Mucosa of stomach (tissue), 1 donor: ENCODE measurements around the gene ZNF177.
"Not testable (repeated sequence)": the region's sequence is repeated elsewhere in the genome, so short reads cannot be mapped to it uniquely, and the experiment has no call there.

Source experiments
- H3K27me3 ChIP-seq: one replicate; pipeline ENCODE4 v1.7.0; 2013; ENCODE audit warnings: mild to moderate bottlenecking, low read length; ENCODE audit not compliant: control insufficient read depth, insufficient read depth
- H3K36me3 ChIP-seq: one replicate; pipeline ENCODE4 v1.7.0; 2013; ENCODE audit warnings: low read length; ENCODE audit not compliant: control insufficient read depth, insufficient read depth
- H3K4me1 ChIP-seq: one replicate; pipeline ENCODE4 v1.7.0; 2013; ENCODE audit warnings: mild to moderate bottlenecking, low read length; ENCODE audit not compliant: control insufficient read depth, insufficient read depth
- H3K4me3 ChIP-seq: one replicate; pipeline ENCODE4 v1.7.0; 2013; ENCODE audit warnings: low read length
- H3K9ac ChIP-seq: one replicate; pipeline ENCODE4 v1.7.0; 2013; ENCODE audit warnings: mild to moderate bottlenecking, low read length, moderate library complexity
- H3K9me3 ChIP-seq: one replicate; pipeline ENCODE4 v1.7.0; 2013; ENCODE audit warnings: mild to moderate bottlenecking, low read length, moderate library complexity; ENCODE audit not compliant: control insufficient read depth
- donor health status: Pancreatic carcinoma.

The ZNF177 gene

DNA sequence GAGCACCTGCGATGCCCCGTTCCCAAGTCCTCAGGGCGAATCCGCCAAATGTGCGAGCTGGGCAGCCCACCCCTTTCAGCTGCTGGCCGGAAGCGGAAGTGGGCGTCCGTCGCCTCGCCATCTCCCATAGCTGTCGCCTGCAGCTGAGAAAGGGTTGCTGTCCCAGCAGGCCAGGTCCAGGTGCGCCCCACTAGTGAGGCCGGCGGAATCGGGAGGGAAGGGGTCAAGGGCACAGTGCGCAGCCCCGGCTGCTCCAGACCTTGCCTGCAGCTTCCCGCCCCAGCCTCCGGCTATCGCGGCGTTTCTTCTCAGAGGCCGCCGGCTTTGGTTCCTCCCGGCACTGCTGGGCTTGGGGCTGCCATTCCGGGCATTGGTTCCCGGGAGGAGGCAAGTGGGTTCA is at the start of gene ZNF177:
ZNF177 (plus strand) TSS at position 109 of the 400 bp plus-strand sequence. CDS start 15,299 bp downstream, outside the sequence.
- Histone ChIP-seq H3K4me1 (no peaks in the 10 kb centered on the region), H3K27me3 (no peaks in the 10 kb centered on the region), H3K36me3 (no peaks in the 10 kb centered on the region), H3K9ac (no peak within 1 kb of the TSS), H3K4me3 (no peak within 1 kb of the TSS), H3K9me3 (no peaks in the 10 kb centered on the region)

DNA sequence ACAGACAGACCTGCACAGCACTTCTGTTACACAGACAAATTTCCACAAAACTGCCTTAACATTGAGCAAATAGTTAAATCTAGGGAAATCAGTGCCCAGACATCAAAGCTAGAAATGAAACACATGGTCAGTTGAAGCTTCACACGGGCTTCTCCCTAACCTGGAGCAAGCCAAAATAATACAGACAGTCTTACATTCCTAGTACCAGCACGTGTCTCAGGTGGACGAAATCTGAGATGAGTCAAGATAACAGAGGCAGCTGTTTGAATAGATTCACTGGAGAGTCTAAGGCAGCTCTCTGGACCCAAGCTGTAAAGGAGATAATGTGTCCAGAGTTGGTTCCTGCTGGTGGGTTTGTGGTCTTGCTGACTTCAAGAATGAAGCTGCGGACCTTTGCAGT is 49.1 kb upstream of the ZNF177 start:
- Histone ChIP-seq H3K9ac (no peak overlapping the region), H3K4me1 (no peaks in the 10 kb centered on the region), H3K27me3 (no peaks in the 10 kb centered on the region), H3K4me3 (no peak overlapping the region), H3K9me3 (no peaks in the 10 kb centered on the region), H3K36me3 (no peaks in the 10 kb centered on the region)

DNA sequence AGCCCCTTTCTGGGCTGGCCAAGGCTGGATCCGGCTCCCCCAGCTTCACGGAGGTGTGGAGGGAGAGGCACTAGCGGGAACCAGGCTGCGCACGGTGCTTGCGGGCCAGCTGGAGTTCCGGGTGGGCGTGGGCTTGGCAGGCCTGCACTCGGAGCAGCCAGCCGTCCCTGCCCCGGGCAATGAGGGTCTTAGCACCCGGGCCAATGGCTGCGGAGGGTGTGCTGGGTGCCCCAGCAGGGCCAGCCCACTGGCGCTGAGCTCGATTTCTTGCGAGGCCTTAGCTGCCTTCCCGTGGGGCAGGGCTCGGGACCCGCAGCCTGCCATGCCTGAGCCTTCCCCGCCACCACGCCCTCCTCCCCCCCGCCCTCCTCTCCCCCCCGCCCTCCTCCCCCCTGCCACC is 41.5 kb upstream of the ZNF177 start:
- no peak overlapping the region for H3K4me3 ChIP-seq
- H3K9me3 ChIP-seq: peaks cover 13% of the 10 kb centered on the region
- no peaks in the 10 kb centered on the region for H3K27me3 ChIP-seq
- H3K9ac ChIP-seq: no peak overlapping the region
- peaks cover 6% of the 10 kb centered on the region for H3K4me1 ChIP-seq
- H3K36me3 ChIP-seq: no peaks in the 10 kb centered on the region

DNA sequence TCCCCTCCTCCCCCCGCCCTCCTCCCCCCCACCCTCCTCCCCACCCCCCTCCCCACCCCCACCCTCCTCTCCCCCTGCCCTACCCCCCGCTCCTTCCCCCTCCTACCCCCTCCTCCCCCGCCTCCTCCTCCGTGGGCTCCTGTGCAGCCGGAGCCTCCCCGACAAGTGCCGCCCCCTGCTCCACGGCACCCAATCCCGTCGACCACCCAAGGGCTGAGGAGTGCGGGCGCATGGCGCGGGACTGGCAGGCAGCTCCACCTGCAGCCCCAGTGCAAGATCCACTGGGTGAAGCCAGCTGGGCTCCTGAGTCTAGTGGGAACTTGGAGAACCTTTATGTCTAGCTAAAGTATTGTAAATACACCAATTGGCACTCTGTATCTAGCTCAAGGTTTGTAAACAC is 41.1 kb upstream of the ZNF177 start:
- not testable (repeated sequence) for H3K27me3 ChIP-seq, H3K4me3 ChIP-seq, H3K9ac ChIP-seq, H3K36me3 ChIP-seq, H3K4me1 ChIP-seq
- H3K9me3 ChIP-seq: peaks cover 13% of the 10 kb centered on the region

DNA sequence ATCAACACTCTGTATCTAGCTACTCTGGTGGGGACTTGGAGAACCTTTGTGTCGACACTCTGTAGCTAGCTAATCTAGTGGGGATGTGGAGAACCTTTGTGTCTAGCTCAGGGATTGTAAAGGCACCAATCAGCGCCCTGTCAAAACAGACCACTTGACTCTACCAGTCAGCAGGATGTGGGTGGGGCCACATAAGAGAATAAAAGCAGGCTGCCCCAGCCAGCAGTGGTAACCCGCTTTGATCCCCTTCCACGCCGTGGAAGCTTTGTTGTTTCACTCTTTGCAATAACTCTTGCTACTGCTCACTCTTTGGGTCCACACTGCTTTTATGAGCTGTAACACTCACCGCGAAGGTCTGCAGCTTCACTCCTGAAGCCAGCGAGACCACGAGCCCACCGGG is 40.6 kb upstream of the ZNF177 start:
- H3K9me3 ChIP-seq: peaks cover 13% of the 10 kb centered on the region
- H3K4me3 ChIP-seq, H3K9ac ChIP-seq, H3K4me1 ChIP-seq, H3K27me3 ChIP-seq, H3K36me3 ChIP-seq: not testable (repeated sequence)

DNA sequence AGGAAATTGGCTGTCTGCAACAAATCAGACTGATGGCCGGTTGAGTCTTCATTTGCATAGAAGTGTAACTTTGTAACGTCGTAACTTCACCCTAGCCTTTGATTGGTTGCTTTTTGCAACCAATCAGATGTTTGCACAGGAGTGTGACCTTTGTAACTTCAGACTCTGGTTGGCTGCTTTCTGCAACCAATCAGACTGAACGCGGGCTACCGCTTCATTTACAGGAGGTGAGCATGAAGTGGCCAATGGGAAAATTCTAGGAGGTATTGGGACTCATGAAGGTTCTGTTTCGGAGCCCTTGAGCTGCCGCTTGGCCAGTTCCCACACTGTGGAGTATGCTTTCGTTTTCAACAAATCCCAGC is 39.3 kb upstream of the ZNF177 start:
- Histone ChIP-seq H3K36me3 (no peaks in the 10 kb centered on the region), H3K4me3 (peak overlapping the region; percentile 98), H3K4me1 (peaks cover 6% of the 10 kb centered on the region), H3K9ac (peak overlapping the region; percentile 76), H3K27me3 (no peaks in the 10 kb centered on the region), H3K9me3 (peaks cover 13% of the 10 kb centered on the region)

DNA sequence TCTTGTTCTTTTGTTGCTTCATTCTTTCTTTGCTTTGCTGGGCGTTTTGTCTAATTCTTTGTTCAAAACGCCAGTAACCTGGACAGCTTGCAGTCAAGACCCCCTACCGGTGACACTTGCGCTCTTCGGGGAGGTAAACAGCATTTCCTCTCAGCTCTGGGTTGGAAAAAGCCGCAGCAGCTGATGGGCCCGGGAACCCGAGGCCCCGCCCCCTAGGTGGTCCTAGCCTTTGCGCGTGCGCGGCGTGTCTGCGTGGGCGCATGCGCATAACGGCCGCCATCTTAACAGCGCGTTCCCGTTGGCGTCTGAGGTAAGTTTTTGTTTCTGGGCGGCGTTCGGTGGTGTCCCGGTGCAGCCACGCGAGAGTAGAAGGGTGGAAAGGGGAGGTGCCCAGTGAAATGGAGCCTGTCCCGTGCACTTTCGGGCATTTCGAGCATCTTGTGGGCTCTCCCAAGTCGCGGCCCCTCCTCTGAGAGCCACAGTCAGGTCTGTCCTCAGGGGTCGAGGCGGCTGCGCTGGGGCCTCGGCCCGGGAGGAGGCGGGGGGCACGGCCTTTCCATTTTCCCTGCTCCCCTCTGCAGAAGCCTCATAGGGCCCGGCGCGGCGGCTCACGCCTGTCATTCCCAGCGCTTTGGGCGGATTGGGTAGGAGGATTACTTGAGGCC is 38.8 kb upstream of the ZNF177 start, which contains the start of gene ZNF559:
ZNF559 (plus strand) TSS at position 261 of the 665 bp plus-strand sequence. CDS start 14,371 bp downstream, outside the sequence.
- peak within 1 kb of the TSS; percentile 98 for H3K4me3 ChIP-seq
- no peaks in the 10 kb centered on the region for H3K36me3 ChIP-seq
- H3K9me3 ChIP-seq: peaks cover 13% of the 10 kb centered on the region
- peak within 1 kb of the TSS; percentile 76 for H3K9ac ChIP-seq
- peaks cover 6% of the 10 kb centered on the region for H3K4me1 ChIP-seq
- H3K27me3 ChIP-seq: no peaks in the 10 kb centered on the region

DNA sequence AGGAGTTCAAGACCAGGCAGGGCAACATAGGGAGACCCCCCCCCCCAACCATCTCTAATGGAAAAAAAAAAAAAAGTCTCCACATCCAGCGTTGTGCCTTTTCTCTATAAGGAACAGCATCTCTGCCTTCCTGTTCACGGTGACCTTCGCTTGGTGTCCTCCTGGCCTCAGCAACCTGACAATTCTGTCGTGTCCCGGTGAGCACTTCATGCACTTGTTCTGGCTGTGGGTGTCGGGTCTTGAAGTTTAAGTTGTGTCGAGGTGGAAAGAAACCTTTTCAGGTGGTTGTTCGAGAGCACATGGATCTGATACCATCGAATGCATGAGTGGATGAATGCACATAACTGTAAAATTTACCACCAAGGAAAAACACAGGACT is 38.2 kb upstream of the ZNF177 start:
- H3K4me3 ChIP-seq: peak overlapping the region; percentile 98
- no peaks in the 10 kb centered on the region for H3K27me3 ChIP-seq
- H3K9ac ChIP-seq: peak overlapping the region; percentile 76
- H3K9me3 ChIP-seq: peaks cover 13% of the 10 kb centered on the region
- H3K4me1 ChIP-seq: peaks cover 6% of the 10 kb centered on the region
- H3K36me3 ChIP-seq: no peaks in the 10 kb centered on the region

DNA sequence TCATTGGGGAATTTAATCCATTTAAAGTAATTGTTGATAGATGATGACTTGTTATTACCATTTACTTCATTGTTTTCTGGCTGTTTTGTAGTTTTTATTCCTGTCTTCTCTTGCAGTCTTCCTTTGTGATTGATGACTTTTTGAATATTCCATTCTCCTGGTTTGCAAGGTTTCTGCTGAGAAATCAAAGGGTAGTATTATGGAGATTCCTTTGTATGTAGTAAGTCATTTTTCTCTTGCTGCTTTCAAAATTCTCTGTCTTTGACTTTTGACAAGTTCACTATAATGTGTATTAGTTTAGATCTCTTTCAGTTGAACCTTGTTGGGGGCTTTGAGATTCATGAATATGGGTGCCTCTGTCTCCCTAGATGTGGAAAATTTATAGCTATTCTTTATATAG is 32.8 kb upstream of the ZNF177 start:
- Histone ChIP-seq H3K27me3 (no peaks in the 10 kb centered on the region), H3K4me1 (no peaks in the 10 kb centered on the region), H3K9ac (no peak overlapping the region), H3K9me3 (peaks cover 9% of the 10 kb centered on the region), H3K4me3 (no peak overlapping the region), H3K36me3 (no peaks in the 10 kb centered on the region)

DNA sequence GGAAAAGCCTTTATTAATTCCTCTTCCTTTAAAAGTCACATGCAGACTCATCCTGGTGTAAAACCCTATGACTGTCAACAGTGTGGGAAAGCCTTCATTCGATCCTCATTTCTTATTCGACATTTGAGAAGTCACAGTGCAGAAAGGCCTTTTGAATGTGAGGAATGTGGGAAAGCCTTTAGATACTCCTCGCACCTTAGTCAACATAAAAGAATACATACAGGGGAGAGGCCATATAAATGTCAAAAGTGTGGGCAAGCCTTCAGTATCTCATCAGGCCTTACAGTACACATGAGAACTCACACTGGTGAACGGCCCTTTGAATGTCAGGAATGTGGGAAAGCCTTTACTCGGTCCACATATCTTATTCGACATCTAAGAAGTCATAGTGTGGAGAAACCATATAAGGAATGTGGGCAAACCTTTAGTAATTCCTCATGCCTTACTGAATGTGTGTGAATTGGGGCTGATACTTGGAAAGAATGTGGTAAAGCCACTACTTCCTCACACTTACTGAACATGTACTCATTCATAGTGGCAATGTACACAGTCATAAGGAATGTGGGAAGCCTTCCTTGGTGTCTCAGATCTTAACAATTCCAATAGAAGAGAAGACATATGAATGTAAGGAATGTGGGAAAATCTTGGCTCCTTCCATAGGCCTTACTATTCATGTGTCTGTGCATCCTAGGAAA is 20.1 kb upstream of the ZNF177 start:
- Histone ChIP-seq H3K9ac (no peak overlapping the region), H3K36me3 (no peaks in the 10 kb centered on the region), H3K27me3 (no peaks in the 10 kb centered on the region), H3K4me1 (no peaks in the 10 kb centered on the region), H3K4me3 (no peak overlapping the region), H3K9me3 (peaks cover 23% of the 10 kb centered on the region)

DNA sequence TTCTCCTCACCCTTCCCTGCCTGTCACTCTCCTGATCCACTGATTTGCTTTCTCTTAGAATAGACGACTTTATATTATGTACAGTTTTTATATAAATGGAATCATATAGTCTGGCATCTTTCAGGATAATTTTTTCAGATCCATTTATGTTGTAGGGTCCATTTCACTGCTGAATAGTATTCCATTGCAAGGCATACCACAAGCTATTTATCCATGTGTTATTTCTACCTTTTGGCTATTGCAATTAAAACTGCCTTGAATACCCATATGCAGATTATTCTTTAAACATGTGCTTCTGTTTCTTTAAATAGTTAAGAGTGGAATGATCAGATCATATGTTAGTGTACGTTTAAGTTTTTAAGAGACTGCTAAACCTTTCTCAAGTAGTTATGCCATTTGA is 17.8 kb upstream of the ZNF177 start:
- H3K9me3 ChIP-seq: peaks cover 22% of the 10 kb centered on the region
- no peak overlapping the region for H3K4me3 ChIP-seq
- no peaks in the 10 kb centered on the region for H3K36me3 ChIP-seq
- no peak overlapping the region for H3K9ac ChIP-seq
- no peaks in the 10 kb centered on the region for H3K27me3 ChIP-seq
- no peaks in the 10 kb centered on the region for H3K4me1 ChIP-seq

DNA sequence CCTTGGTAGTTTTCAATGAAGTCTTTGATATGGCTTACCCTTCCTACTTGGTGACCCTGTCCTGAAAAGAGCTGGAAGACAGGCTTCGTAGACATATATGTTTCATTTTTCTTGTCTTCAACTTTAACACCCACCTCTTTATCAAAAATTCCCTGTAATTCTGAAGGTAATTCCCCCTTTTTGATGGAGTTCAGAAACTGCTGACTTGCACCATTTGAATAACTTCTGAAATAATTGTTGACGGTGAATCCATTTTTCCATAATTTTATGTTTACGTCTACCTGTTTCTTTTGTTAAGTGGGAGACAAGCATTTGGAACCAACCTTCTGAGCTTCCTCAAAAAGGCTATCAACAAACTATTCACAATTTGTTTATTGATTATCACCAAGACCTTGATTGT is 14.6 kb upstream of the ZNF177 start:
- Histone ChIP-seq H3K27me3 (no peaks in the 10 kb centered on the region), H3K9me3 (peaks cover 13% of the 10 kb centered on the region), H3K4me3 (no peak overlapping the region), H3K36me3 (no peaks in the 10 kb centered on the region), H3K4me1 (no peaks in the 10 kb centered on the region), H3K9ac (no peak overlapping the region)
